HepG2 (cell line): ENCODE results near the gene ZNF747. TPM values are rescaled to one million over a fixed set of nuclear protein-coding genes. Genes with fewer than 3 reads are reported as not detected.

Experiments
- EED ChIP-seq: sonication (generic); formaldehyde crosslinking; IDR thresholded peaks from 2 replicates; pipeline ENCODE4 v1.5.0; 2020; ENCODE audit warnings: mild to moderate bottlenecking, missing genetic modification reagents
- HIC2 ChIP-seq: sonication (generic); formaldehyde crosslinking; IDR thresholded peaks from 2 replicates; pipeline ENCODE4 v1.9.0; 2022; ENCODE audit warnings: low read depth, missing genetic modification reagents
- HNF1A ChIP-seq, 2 experiments: sonication (generic) in 1 of 2; formaldehyde crosslinking in 1 of 2; IDR thresholded peaks; 2 replicates each; pipeline versions ENCODE4 v1.4.0 to v1.6.1; 2016 to 2020; ENCODE audit warnings: borderline replicate concordance in 1 of 2, low read depth in 1 of 2, mild to moderate bottlenecking in 1 of 2, missing genetic modification reagents in 1 of 2
- RBFOX2 ChIP-seq: fragments of 200-400 bp; formaldehyde crosslinking; IDR thresholded peaks from 2 replicates; pipeline ENCODE4 v1.6.1; 2017; ENCODE audit warnings: low read depth, mild to moderate bottlenecking, low read length
- SATB2 ChIP-seq: sonication (generic); formaldehyde crosslinking; IDR thresholded peaks from 2 replicates; pipeline ENCODE4 v1.5.0; 2020; ENCODE audit warnings: missing genetic modification reagents
- SSRP1 ChIP-seq: IDR thresholded peaks from 2 replicates; pipeline ENCODE4 v1.6.1; 2016; ENCODE audit warnings: control low read depth
- TBX2 ChIP-seq: sonication (generic); formaldehyde crosslinking; IDR thresholded peaks from 2 replicates; pipeline ENCODE4 v1.5.0; 2020; ENCODE audit warnings: missing genetic modification reagents, mild to moderate bottlenecking, borderline replicate concordance
- ZBTB3 ChIP-seq: sonication (generic); formaldehyde crosslinking; IDR thresholded peaks from 2 replicates; pipeline ENCODE4 v1.4.0; 2020; ENCODE audit warnings: low read depth, mild to moderate bottlenecking, moderate library complexity, missing genetic modification reagents, borderline replicate concordance
- ZNF234 ChIP-seq: sonication (generic); formaldehyde crosslinking; conservative IDR thresholded peaks from 2 replicates; pipeline ENCODE4 v1.5.1; 2020; ENCODE audit warnings: mild to moderate bottlenecking, missing genetic modification reagents
- polyA plus RNA-seq, 8 experiments: library from polyadenylated mRNA; depleted of rRNA in 3 of 8; stranded (reverse) in 7 of 8; unstranded in 1 of 8; fragments of >200 nt; fragmentation: Illumina TruSeq in 4 of 8; extraction: Trizol in 4 of 8; gene quantifications; 2 replicates each; pipeline versions ENCODE4 v1.2.1 to v1.2.3, GENCODE V29; 2011 to 2016; ENCODE audit warnings: low read depth in 4 of 8, missing spikeins in 1 of 8, mixed read lengths in 1 of 8; ENCODE audit not compliant: insufficient read depth in 1 of 8
- total RNA-seq, 5 experiments: library from RNA; depleted of rRNA; stranded (reverse); fragments of >200 nt; fragmentation: Illumina TruSeq; extraction: Trizol; gene quantifications; 2 replicates each; pipeline ENCODE4 v1.2.3, GENCODE V29; 2016; ENCODE audit warnings: low read depth in 1 of 5
- TF ChIP-seq, protein P1 (sequence below): sonication (generic); formaldehyde crosslinking; IDR thresholded peaks from 2 replicates; pipeline ENCODE4 v1.5.0; 2020; ENCODE audit warnings: mild to moderate bottlenecking, missing genetic modification reagents, borderline replicate concordance
- TF ChIP-seq, protein P2 (sequence below): sonication (generic); formaldehyde crosslinking; IDR thresholded peaks from 2 replicates; pipeline ENCODE4 v1.4.0; 2020; ENCODE audit warnings: missing genetic modification reagents, borderline replicate concordance

The ZNF747 gene
- total and polyA plus RNA-seq, 2 of the 13 experiments (the other 11 are each of a cell fraction or from before 2014, with no cell fraction given), result 7.2 to 10.2 TPM

- no peak for TF ChIP-seq HNF1A (IDR thresholded peaks at IDR 0.05; ENCODE audit: low read depth)
- no peak for TF ChIP-seq HNF1A (CRISPR knock-in tag; IDR thresholded peaks at IDR 0.05; ENCODE audit: borderline replicate concordance)
- TF ChIP-seq TBX2 (CRISPR knock-in tag), result peak; percentile 71
- no peak for TF ChIP-seq ZBTB3 (CRISPR knock-in tag)
- TF ChIP-seq, protein P1, sequence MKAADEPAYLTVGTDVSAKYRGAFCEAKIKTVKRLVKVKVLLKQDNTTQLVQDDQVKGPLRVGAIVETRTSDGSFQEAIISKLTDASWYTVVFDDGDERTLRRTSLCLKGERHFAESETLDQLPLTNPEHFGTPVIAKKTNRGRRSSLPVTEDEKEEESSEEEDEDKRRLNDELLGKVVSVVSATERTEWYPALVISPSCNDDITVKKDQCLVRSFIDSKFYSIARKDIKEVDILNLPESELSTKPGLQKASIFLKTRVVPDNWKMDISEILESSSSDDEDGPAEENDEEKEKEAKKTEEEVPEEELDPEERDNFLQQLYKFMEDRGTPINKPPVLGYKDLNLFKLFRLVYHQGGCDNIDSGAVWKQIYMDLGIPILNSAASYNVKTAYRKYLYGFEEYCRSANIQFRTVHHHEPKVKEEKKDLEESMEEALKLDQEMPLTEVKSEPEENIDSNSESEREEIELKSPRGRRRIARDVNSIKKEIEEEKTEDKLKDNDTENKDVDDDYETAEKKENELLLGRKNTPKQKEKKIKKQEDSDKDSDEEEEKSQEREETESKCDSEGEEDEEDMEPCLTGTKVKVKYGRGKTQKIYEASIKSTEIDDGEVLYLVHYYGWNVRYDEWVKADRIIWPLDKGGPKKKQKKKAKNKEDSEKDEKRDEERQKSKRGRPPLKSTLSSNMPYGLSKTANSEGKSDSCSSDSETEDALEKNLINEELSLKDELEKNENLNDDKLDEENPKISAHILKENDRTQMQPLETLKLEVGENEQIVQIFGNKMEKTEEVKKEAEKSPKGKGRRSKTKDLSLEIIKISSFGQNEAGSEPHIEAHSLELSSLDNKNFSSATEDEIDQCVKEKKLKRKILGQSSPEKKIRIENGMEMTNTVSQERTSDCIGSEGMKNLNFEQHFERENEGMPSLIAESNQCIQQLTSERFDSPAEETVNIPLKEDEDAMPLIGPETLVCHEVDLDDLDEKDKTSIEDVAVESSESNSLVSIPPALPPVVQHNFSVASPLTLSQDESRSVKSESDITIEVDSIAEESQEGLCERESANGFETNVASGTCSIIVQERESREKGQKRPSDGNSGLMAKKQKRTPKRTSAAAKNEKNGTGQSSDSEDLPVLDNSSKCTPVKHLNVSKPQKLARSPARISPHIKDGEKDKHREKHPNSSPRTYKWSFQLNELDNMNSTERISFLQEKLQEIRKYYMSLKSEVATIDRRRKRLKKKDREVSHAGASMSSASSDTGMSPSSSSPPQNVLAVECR (CRISPR knock-in tag), result peak; percentile 29; the same call in 1 of the 2 replicates
- TF ChIP-seq SSRP1 (CRISPR knock-in tag), result no peak
- no peak for TF ChIP-seq ZNF234
- 0 out of 2 replicates have a peak, but pooled peaks have one; percentile 40 for TF ChIP-seq RBFOX2
- TF ChIP-seq EED, result 0 out of 2 replicates have a peak, but pooled peaks have one; percentile 35
- no peak for TF ChIP-seq SATB2 (CRISPR knock-in tag)
- peak; percentile 86; the same call in 1 of the 2 replicates for TF ChIP-seq HIC2 (CRISPR knock-in tag)
- TF ChIP-seq, protein P2, sequence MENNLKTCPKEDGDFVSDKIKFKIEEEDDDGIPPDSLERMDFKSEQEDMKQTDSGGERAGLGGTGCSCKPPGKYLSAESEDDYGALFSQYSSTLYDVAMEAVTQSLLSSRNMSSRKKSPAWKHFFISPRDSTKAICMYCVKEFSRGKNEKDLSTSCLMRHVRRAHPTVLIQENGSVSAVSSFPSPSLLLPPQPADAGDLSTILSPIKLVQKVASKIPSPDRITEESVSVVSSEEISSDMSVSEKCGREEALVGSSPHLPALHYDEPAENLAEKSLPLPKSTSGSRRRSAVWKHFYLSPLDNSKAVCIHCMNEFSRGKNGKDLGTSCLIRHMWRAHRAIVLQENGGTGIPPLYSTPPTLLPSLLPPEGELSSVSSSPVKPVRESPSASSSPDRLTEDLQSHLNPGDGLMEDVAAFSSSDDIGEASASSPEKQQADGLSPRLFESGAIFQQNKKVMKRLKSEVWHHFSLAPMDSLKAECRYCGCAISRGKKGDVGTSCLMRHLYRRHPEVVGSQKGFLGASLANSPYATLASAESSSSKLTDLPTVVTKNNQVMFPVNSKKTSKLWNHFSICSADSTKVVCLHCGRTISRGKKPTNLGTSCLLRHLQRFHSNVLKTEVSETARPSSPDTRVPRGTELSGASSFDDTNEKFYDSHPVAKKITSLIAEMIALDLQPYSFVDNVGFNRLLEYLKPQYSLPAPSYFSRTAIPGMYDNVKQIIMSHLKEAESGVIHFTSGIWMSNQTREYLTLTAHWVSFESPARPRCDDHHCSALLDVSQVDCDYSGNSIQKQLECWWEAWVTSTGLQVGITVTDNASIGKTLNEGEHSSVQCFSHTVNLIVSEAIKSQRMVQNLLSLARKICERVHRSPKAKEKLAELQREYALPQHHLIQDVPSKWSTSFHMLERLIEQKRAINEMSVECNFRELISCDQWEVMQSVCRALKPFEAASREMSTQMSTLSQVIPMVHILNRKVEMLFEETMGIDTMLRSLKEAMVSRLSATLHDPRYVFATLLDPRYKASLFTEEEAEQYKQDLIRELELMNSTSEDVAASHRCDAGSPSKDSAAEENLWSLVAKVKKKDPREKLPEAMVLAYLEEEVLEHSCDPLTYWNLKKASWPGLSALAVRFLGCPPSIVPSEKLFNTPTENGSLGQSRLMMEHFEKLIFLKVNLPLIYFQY, result no peak
Measured at GRCh38 chr16:30539000-30539964, 4.6 kb upstream of the ZNF747 start (continued).
